K562 (cell line): ENCODE measurements around the gene SLC25A26. TPM values are rescaled to one million over a fixed set of nuclear protein-coding genes. Genes with fewer than 3 reads are reported as not detected.

Source experiments
- ATAC-seq: fragments of 200-7000 bp; cut with Tn5 transposase; 3 replicates; pipeline ENCODE4 v1.9.1; 2020; ENCODE audit warnings: moderate library complexity
- BruUV-seq: library from RNA; stranded (reverse); fragments of 400-500 nt; replicated peaks from 2 replicates; lab custom pipeline; 2021; lab: Mats Ljungman, UMichigan
- CTCF ChIA-PET: fragments of 300-600 bp; formaldehyde crosslinking; extraction: SDS; loops from one replicate; lab custom pipeline; 2021; ENCODE audit warnings: low intra/inter-chr PET ratio; lab: Yijun Ruan, JAX
- POLR2A ChIA-PET: fragments of 300-600, 350-650 bp; sonication (Branson Sonifier 250); formaldehyde crosslinking; extraction: SDS; loops from one replicate; lab custom pipeline; 2021; ENCODE audit warnings: antibody characterized with exemption, inconsistent platforms; lab: Yijun Ruan, JAX
- DNase-seq, 4 experiments: peaks; one replicate each; pipeline versions ENCODE4 v3.0.0 to v3.0.0-alpha.2; 2011 to 2018; ENCODE audit warnings: low spot score in 3 of 4, mixed read lengths in 3 of 4; ENCODE audit errors: extremely low read depth in 1 of 4
- FAIRE-seq: peaks from 2 replicates; lab custom pipeline; 2011; peaks lifted over from hg19 to GRCh38; lab: Jason Lieb, UNC
- H2AFZ ChIP-seq: 2 replicates; pipeline ENCODE4 v1.6.0; 2011; ENCODE audit warnings: low read depth, low read length, control low read depth, inconsistent platforms
- H3K27ac ChIP-seq: fragments of 200-600 bp; 3 replicates; pipeline ENCODE4 v1.8.0; 2011; ENCODE audit warnings: low read depth, mild to moderate bottlenecking, control low read depth, inconsistent platforms, low read length, moderate library complexity, mixed read lengths; ENCODE audit errors: extremely low read depth
- H3K27me3 ChIP-seq, 2 experiments: fragments of 300-600 bp in 1 of 2; 2 replicates in 1 of 2; 3 replicates in 1 of 2; pipeline versions ENCODE4 v1.6.0 to v1.8.0; 2011; ENCODE audit warnings: inconsistent platforms in 2 of 2, low read length in 2 of 2, mild to moderate bottlenecking in 1 of 2, mixed read lengths in 1 of 2, moderate library complexity in 1 of 2; ENCODE audit not compliant: control insufficient read depth in 2 of 2, insufficient read depth in 2 of 2
- H3K36me3 ChIP-seq: fragments of 300-600 bp; 3 replicates; pipeline ENCODE4 v1.8.0; 2011; ENCODE audit warnings: mild to moderate bottlenecking, low read length, inconsistent platforms; ENCODE audit not compliant: control insufficient read depth, insufficient read depth
- H3K4me1 ChIP-seq, 2 experiments: fragments of 200-600 bp in 1 of 2; replicated peaks in 1 of 2; 2 replicates in 1 of 2; 3 replicates in 1 of 2; pipeline versions ENCODE4 v1.5.1 to v1.8.0; 2011; ENCODE audit warnings: inconsistent platforms in 2 of 2, low read length in 2 of 2, mild to moderate bottlenecking in 1 of 2, mixed read lengths in 1 of 2, moderate library complexity in 1 of 2; ENCODE audit not compliant: control insufficient read depth in 2 of 2, insufficient read depth in 2 of 2
- H3K4me2 ChIP-seq: 2 replicates; pipeline ENCODE4 v1.6.1; 2011; ENCODE audit warnings: low read length, control low read depth, inconsistent platforms, mixed read lengths; ENCODE audit not compliant: insufficient read depth
- H3K4me3 ChIP-seq: fragments of 200-600 bp; sonication (generic), shearing (Covaris generic); 2 replicates; pipeline ENCODE4 v1.5.1; 2016; ENCODE audit warnings: control low read depth, inconsistent platforms
- H3K79me2 ChIP-seq: fragments of 200-600 bp; 3 replicates; pipeline ENCODE4 v1.8.0; 2011; ENCODE audit warnings: low read length, inconsistent platforms; ENCODE audit not compliant: control insufficient read depth, insufficient read depth
- H3K9ac ChIP-seq, 2 experiments: 2 replicates each; pipeline versions ENCODE4 v1.6.0 to v1.6.1; 2011; ENCODE audit warnings: low read depth in 2 of 2, low read length in 2 of 2, control low read depth in 1 of 2, inconsistent platforms in 1 of 2, mild to moderate bottlenecking in 1 of 2, mixed read lengths in 1 of 2; ENCODE audit not compliant: insufficient read depth in 1 of 2
- H3K9me1 ChIP-seq: one replicate; pipeline ENCODE4 v1.6.0; 2011; ENCODE audit warnings: inconsistent platforms, mild to moderate bottlenecking, low read length, moderate library complexity; ENCODE audit not compliant: control insufficient read depth, insufficient read depth
- H3K9me3 ChIP-seq: replicated peaks from 2 replicates; pipeline ENCODE4 v1.5.1; 2011; ENCODE audit warnings: low read depth, low read length, inconsistent platforms; ENCODE audit not compliant: control insufficient read depth, insufficient read depth
- H4K20me1 ChIP-seq: replicated peaks from 2 replicates; pipeline ENCODE4 v1.6.1; 2011; ENCODE audit warnings: low read length, inconsistent platforms, mixed read lengths; ENCODE audit not compliant: control insufficient read depth, insufficient read depth
- PTBP1 ChIP-seq: fragments of 200-400 bp; formaldehyde crosslinking; IDR thresholded peaks from 2 replicates; pipeline ENCODE4 v1.6.1; 2017; ENCODE audit warnings: low read depth, low read length
- SAP30 ChIP-seq: fragments of 200-600 bp; sonication (generic); IDR thresholded peaks from 2 replicates; pipeline ENCODE4 v1.6.1; 2012; ENCODE audit warnings: borderline replicate concordance, low read depth, mild to moderate bottlenecking, moderate library complexity, low read length, control low read depth, inconsistent platforms; ENCODE audit not compliant: insufficient read depth, poor library complexity, severe bottlenecking
- ZNF311 ChIP-seq: fragments of 250-450 bp; sonication (Bioruptor Pico); IDR thresholded peaks from 2 replicates; pipeline ENCODE4 v1.4.0; 2020; ENCODE audit warnings: mild to moderate bottlenecking, moderate library complexity
- ZNF398 ChIP-seq: fragments of 250-450 bp; sonication (Bioruptor Pico); IDR thresholded peaks from 2 replicates; pipeline ENCODE4 v1.8.0; 2021; ENCODE audit warnings: moderate library complexity, mild to moderate bottlenecking, inconsistent platforms
- WGBS: fragments of 100-300 bp; shearing (Covaris generic); methylation state at CpG from one replicate; pipeline ENCODE4 v1.1.6; 2016; ENCODE audit warnings: low coverage, mixed read lengths; ENCODE audit not compliant: insufficient coverage; ENCODE audit errors: missing lambda C conversion rate; 5-methylcytosine and 5-hydroxymethylcytosine counted together
- in situ Hi-C: fragments of 300-500 bp; cut with MboI; formaldehyde crosslinking; loops from 4 replicates; pipeline ENCODE4 v1.15.0; 2018; ENCODE audit warnings: inconsistent platforms, mixed read lengths
- intact Hi-C: fragments of 100-400 bp; cut with micrococcal nuclease; formaldehyde crosslinking; loops from 2 replicates; pipeline ENCODE4 v1.14.2; 2022
- polyA plus RNA-seq, 8 experiments: library from polyadenylated mRNA; depleted of rRNA in 4 of 8; stranded (reverse) in 5 of 8; unstranded in 3 of 8; fragments of >200 nt; fragmentation: Nextera tagmentation in 2 of 8; fragmentation: Illumina TruSeq in 1 of 8; extraction: Ambion mirVana in 2 of 8; extraction: Trizol in 1 of 8; gene quantifications; 2 replicates each; pipeline versions ENCODE4 v1.2.1 to v1.2.3, GENCODE V29; 2011 to 2014; ENCODE audit warnings: inconsistent platforms in 1 of 8, missing spikeins in 1 of 8
- total RNA-seq, 7 experiments: library from RNA; depleted of rRNA in 6 of 7; stranded (reverse); fragments of >200 nt in 6 of 7; fragmentation: Illumina TruSeq in 2 of 7; extraction: Trizol in 2 of 7; gene quantifications; 2 replicates each; pipeline versions ENCODE4 v1.2.1 to v1.2.3, GENCODE V29; 2011 to 2021; ENCODE audit warnings: low replicate concordance in 1 of 7

Gene SLC25A26
- total and polyA plus RNA-seq, 9 of the 15 experiments (the other 6 are each of a cell fraction or from before 2014, with no cell fraction given) = 7.2 to 29.1 (median 12.6) TPM

GRCh38 chr3:66206806-66207205, 14.0 kb upstream of the SLC25A26 start:
- in situ Hi-C loops (no loop called here), intact Hi-C loops (no loop called here)
- no TSS peak for BruUV-seq
- no peaks in the 10 kb centered on the region for H3K36me3 ChIP-seq
- no peak for DNase-seq
- ChIA-PET POLR2A (interaction anchor here (0.6 kb wide), 1 partner anchor 10 kb away, joined by 4 read pairs; no protein-coding TSS in a partner anchor), CTCF (no interaction called here)
- H2AFZ ChIP-seq = no peak overlapping the region
- no peaks in the 10 kb centered on the region for H3K27me3 ChIP-seq
- H3K9me1 ChIP-seq = no peaks in the 10 kb centered on the region
- H3K9ac ChIP-seq = no peak overlapping the region
- H3K9me3 ChIP-seq = no peaks in the 10 kb centered on the region
- no peaks in the 10 kb centered on the region for H3K79me2 ChIP-seq
- H4K20me1 ChIP-seq = no peaks in the 10 kb centered on the region
- H3K4me3 ChIP-seq = no peak overlapping the region
- no peak for TF ChIP-seq SAP30
- no peak for TF ChIP-seq ZNF398 (CRISPR knock-in tag)
- TF ChIP-seq PTBP1 = no peak
- TF ChIP-seq ZNF311 (CRISPR knock-in tag) = no peak
- no peak overlapping the region for H3K27ac ChIP-seq
- no peaks in the 10 kb centered on the region; a peak in 1 of 5 replicates for H3K4me1 ChIP-seq
- ATAC-seq = no peak
- no peak overlapping the region for H3K4me2 ChIP-seq
- FAIRE-seq = no peak
- WGBS = 2% methylated on average over 5 of the region's 7 CpGs
